DOHH2 (cell line): ENCODE results near the gene PSPH.

Experiments used
- CTCF ChIP-seq: fragments of 200-600 bp; sonication (generic); IDR thresholded peaks from one replicate; pipeline ENCODE4 v1.5.1; 2014; ENCODE audit warnings: antibody characterized with exemption, mild to moderate bottlenecking, low read depth, low read length; ENCODE audit not compliant: poor library complexity, severe bottlenecking
- EZH2phosphoT487 ChIP-seq: fragments of 200-600 bp; sonication (generic); IDR thresholded peaks from 2 replicates; pipeline ENCODE4 v1.6.1; 2017; ENCODE audit warnings: borderline replicate concordance, mild to moderate bottlenecking, antibody characterized with exemption, low read length, moderate library complexity, mixed read lengths

- no peak for TF ChIP-seq EZH2phosphoT487
- no peak for TF ChIP-seq CTCF
Measured at GRCh38 chr7:56091591-56091990, 40.3 kb upstream of the PSPH start.
